ENCODE results near the gene KDSR.

- TF ChIP-seq CTCF (conservative IDR thresholded peaks at IDR 0.05 in 1 of 2, IDR thresholded peaks at IDR 0.05 in 1 of 2; ENCODE audit: low read depth in 1 of 2, low read length in 2 of 2): no peak
- TF ChIP-seq EZH2 (IDR thresholded peaks at IDR 0.05; ENCODE audit: low read length, missing control alignments): no peak
Measured at GRCh38 chr18:63378919-63379638, 12.1 kb upstream of the KDSR start.

All from fibroblast of lung (primary cell).